HEK293 (cell line): ENCODE measurements around the gene SPOCK1.

Experiments used
- KLF16 ChIP-seq: fragments of 450-650 bp; formaldehyde crosslinking; IDR thresholded peaks from 2 replicates; pipeline ENCODE4 v1.5.1; 2017; ENCODE audit warnings: missing biosample characterization, missing genetic modification characterization
- SP2 ChIP-seq: fragments of 450-650 bp; formaldehyde crosslinking; IDR thresholded peaks from 2 replicates; pipeline ENCODE4 v1.5.1; 2016; ENCODE audit warnings: missing biosample characterization, missing genetic modification characterization
- YY1 ChIP-seq: fragments of 450-650 bp; formaldehyde crosslinking; IDR thresholded peaks from 2 replicates; pipeline ENCODE4 v1.5.1; 2018; ENCODE audit warnings: missing biosample characterization, missing genetic modification characterization
- ZFHX2 ChIP-seq: fragments of 450-650 bp; formaldehyde crosslinking; conservative IDR thresholded peaks from 2 replicates; pipeline ENCODE4 v1.5.1; 2016; ENCODE audit warnings: missing biosample characterization, missing genetic modification characterization
- ZNF311 ChIP-seq: fragments of 450-650 bp; formaldehyde crosslinking; IDR thresholded peaks from 2 replicates; pipeline ENCODE4 v1.5.1; 2017; ENCODE audit warnings: missing biosample characterization, missing genetic modification characterization, borderline replicate concordance
- ZNF510 ChIP-seq: fragments of 450-650 bp; formaldehyde crosslinking; IDR thresholded peaks from 2 replicates; pipeline ENCODE4 v1.5.1; 2018; ENCODE audit warnings: mild to moderate bottlenecking, missing genetic modification characterization, missing biosample characterization; ENCODE audit not compliant: insufficient replicate concordance
- ZSCAN5A ChIP-seq: fragments of 450-650 bp; formaldehyde crosslinking; IDR thresholded peaks from 2 replicates; pipeline ENCODE4 v1.5.1; 2016; ENCODE audit warnings: missing biosample characterization, missing genetic modification characterization
- TF ChIP-seq, protein P1 (sequence below): fragments of 450-650 bp; formaldehyde crosslinking; IDR thresholded peaks from 2 replicates; pipeline ENCODE4 v1.5.1; 2016; ENCODE audit warnings: missing biosample characterization, missing genetic modification characterization

DNA sequence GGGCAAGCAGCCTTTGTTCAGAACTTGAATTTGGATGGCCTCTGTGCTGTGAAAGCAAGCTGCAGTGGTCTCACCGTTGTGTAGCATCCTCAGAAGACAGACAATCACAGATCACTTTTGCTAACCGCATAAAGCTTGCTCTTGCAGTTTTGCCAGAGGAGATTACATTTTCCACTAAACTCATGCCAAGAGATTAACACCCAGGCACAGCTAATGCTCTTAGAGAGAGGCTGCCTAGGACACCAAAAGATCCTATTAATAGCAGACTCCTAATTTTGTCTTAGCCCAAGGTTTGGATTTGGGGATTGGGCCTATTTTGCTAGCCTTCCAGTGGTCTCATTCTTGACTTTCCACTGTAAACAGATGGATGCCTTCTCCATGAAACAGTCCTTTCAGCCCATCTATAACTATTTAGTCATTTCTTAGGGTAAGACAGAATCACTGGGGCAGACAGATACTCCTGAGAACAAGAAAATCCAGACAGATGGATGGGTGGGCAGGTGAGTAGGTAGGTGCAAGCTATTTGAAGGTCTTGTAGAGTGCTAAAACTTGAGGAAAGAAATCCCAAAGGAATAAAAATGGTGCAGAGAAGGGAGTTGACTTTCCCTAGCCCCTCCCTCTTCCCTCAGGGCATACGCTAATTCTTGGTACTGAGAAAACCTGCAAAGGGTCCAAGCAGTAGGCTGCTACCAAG, 506.2 kb downstream of the SPOCK1 start:
- TF ChIP-seq, protein P1, sequence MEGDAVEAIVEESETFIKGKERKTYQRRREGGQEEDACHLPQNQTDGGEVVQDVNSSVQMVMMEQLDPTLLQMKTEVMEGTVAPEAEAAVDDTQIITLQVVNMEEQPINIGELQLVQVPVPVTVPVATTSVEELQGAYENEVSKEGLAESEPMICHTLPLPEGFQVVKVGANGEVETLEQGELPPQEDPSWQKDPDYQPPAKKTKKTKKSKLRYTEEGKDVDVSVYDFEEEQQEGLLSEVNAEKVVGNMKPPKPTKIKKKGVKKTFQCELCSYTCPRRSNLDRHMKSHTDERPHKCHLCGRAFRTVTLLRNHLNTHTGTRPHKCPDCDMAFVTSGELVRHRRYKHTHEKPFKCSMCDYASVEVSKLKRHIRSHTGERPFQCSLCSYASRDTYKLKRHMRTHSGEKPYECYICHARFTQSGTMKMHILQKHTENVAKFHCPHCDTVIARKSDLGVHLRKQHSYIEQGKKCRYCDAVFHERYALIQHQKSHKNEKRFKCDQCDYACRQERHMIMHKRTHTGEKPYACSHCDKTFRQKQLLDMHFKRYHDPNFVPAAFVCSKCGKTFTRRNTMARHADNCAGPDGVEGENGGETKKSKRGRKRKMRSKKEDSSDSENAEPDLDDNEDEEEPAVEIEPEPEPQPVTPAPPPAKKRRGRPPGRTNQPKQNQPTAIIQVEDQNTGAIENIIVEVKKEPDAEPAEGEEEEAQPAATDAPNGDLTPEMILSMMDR (tag by site-specific recombination) = no peak
- TF ChIP-seq ZFHX2 (no peak), YY1 (tag by site-specific recombination) (no peak), ZNF311 (tag by site-specific recombination) (no peak), ZSCAN5A (no peak), KLF16 (tag by site-specific recombination) (no peak), ZNF510 (tag by site-specific recombination) (no peak), SP2 (no peak)
